PC-3 (cell line): Measurements from ENCODE around the gene ADH6. TPM values are rescaled to one million over a fixed set of nuclear protein-coding genes. Genes with fewer than 3 reads are reported as not detected.

Source experiments
- total RNA-seq: library from RNA; depleted of rRNA; stranded (reverse); fragments of >200 nt; gene quantifications from 2 replicates; pipeline ENCODE4 v1.2.3, GENCODE V29; 2014; rRNA removed

ADH6 gene
- total RNA-seq, 1 experiment from 2014 or later = not detected

Other genes starting within 250 kb of the ADH6 start
- 53.9 and 54.8 TPM in 2 replicates for gene METAP1, start 223.5 kb downstream of the ADH6 start, total RNA-seq
- 83.1 and 94.5 TPM in 2 replicates for gene ADH5, start 130.5 kb downstream of the ADH6 start, total RNA-seq
- not detected in 2 replicates for gene ADH4, start 74.9 kb downstream of the ADH6 start, total RNA-seq
- gene ADH1A, start 71.7 kb upstream of the ADH6 start, total RNA-seq = not detected in 2 replicates
- gene ADH1B, start 102.2 kb upstream of the ADH6 start, total RNA-seq = not detected in 2 replicates
- gene ADH1C, start 133.5 kb upstream of the ADH6 start, total RNA-seq = not detected in 2 replicates
- not detected in 2 replicates for gene ADH7, start 216.1 kb upstream of the ADH6 start, total RNA-seq